ENCODE results near the gene DIPK1A. TPM values are rescaled to one million over a fixed set of nuclear protein-coding genes. Genes with fewer than 3 reads are reported as not detected.

The DIPK1A gene
- total RNA-seq, 1 experiment from 2014 or later, result 4.8 TPM

DNA sequence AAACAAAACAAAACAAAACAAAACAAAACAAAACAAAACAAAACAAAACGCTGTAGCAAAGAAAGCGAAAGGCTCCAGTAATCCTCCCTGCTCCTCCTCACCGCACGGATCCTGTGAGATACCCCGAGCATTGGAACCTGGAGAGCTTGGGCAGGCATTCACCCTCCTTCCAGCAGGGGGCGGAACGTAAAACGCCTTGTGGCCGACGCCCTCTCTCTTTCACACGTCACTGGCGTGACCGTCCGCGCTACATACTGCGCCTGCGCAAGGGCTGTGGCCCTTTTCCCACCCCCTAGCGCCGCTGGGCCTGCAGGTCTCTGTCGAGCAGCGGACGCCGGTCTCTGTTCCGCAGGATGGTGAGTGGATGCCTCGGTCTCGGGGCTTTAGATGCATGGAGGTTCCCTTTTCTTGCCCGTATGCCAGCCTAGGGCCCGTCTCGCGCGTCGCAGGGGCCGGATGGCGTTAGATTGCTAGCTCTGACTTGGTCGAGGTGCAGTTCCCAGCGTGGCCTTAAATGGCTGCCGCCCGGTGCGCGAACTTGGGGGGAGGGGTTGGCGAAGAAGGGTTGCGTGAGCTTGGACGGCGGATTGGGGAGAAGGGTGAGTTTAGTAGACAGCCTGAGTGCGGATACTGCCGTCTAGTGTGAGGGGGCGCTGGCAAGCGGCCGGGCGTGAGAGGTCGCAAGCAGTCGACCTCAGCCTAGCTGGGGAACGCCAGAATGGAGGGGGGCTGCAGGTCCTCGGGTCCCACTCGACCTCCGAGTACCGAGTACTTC lies 129.3 kb downstream of the DIPK1A start, which contains the start of gene RPL5 (continued):
- TF ChIP-seq, protein P1, sequence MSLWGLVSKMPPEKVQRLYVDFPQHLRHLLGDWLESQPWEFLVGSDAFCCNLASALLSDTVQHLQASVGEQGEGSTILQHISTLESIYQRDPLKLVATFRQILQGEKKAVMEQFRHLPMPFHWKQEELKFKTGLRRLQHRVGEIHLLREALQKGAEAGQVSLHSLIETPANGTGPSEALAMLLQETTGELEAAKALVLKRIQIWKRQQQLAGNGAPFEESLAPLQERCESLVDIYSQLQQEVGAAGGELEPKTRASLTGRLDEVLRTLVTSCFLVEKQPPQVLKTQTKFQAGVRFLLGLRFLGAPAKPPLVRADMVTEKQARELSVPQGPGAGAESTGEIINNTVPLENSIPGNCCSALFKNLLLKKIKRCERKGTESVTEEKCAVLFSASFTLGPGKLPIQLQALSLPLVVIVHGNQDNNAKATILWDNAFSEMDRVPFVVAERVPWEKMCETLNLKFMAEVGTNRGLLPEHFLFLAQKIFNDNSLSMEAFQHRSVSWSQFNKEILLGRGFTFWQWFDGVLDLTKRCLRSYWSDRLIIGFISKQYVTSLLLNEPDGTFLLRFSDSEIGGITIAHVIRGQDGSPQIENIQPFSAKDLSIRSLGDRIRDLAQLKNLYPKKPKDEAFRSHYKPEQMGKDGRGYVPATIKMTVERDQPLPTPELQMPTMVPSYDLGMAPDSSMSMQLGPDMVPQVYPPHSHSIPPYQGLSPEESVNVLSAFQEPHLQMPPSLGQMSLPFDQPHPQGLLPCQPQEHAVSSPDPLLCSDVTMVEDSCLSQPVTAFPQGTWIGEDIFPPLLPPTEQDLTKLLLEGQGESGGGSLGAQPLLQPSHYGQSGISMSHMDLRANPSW (CRISPR knock-in tag; conservative IDR thresholded peaks at IDR 0.05; ENCODE audit: low read depth), result no peak
- TF ChIP-seq ZNF317 (CRISPR knock-in tag; IDR thresholded peaks at IDR 0.05; ENCODE audit: borderline replicate concordance, low read depth) (no peak), ELF4 (CRISPR knock-in tag; IDR thresholded peaks at IDR 0.05; ENCODE audit: low read depth) (0 out of 2 replicates have a peak, but pooled peaks have one; percentile 33), TP53 (CRISPR knock-in tag; IDR thresholded peaks at IDR 0.05) (no peak; the same call in 1 of the 2 replicates), NR2C2 (CRISPR knock-in tag; IDR thresholded peaks at IDR 0.05) (no peak), OVOL2 (CRISPR knock-in tag; IDR thresholded peaks at IDR 0.05; ENCODE audit: borderline replicate concordance) (no peak), CBFB (CRISPR knock-in tag; IDR thresholded peaks at IDR 0.05; ENCODE audit: low read depth) (peak; percentile 89; the same call in 1 of the 2 replicates), SOX15 (CRISPR knock-in tag; IDR thresholded peaks at IDR 0.05) (no peak), PRRX2 (CRISPR knock-in tag; IDR thresholded peaks at IDR 0.05) (0 out of 2 replicates have a peak, but pooled peaks have one; percentile 70), ZBTB21 (CRISPR knock-in tag; IDR thresholded peaks at IDR 0.05; ENCODE audit: borderline replicate concordance) (peak; percentile 53; the same call in 1 of the 2 replicates), NFE2L1 (CRISPR knock-in tag; IDR thresholded peaks at IDR 0.05) (peak; percentile 56), GRHL2 (CRISPR knock-in tag; IDR thresholded peaks at IDR 0.05; ENCODE audit: insufficient replicate concordance, severe bottlenecking) (no peak), JUN (CRISPR knock-in tag; IDR thresholded peaks at IDR 0.05) (0 out of 2 replicates have a peak, but pooled peaks have one; percentile 86), TEAD1 (CRISPR knock-in tag; IDR thresholded peaks at IDR 0.05) (peak; percentile 96), ZNF263 (CRISPR knock-in tag; IDR thresholded peaks at IDR 0.05; ENCODE audit: low read depth) (no peak), ZNF121 (CRISPR knock-in tag; IDR thresholded peaks at IDR 0.05) (peak; percentile 8; the same call in 1 of the 2 replicates), FOXP1 (CRISPR knock-in tag; IDR thresholded peaks at IDR 0.05; ENCODE audit: borderline replicate concordance) (peak; percentile 95)
- TF ChIP-seq, protein P2, sequence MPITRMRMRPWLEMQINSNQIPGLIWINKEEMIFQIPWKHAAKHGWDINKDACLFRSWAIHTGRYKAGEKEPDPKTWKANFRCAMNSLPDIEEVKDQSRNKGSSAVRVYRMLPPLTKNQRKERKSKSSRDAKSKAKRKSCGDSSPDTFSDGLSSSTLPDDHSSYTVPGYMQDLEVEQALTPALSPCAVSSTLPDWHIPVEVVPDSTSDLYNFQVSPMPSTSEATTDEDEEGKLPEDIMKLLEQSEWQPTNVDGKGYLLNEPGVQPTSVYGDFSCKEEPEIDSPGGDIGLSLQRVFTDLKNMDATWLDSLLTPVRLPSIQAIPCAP (CRISPR knock-in tag; IDR thresholded peaks at IDR 0.05), result peak; percentile 67; the same call in 1 of the 2 replicates
- TF ChIP-seq, protein P3, sequence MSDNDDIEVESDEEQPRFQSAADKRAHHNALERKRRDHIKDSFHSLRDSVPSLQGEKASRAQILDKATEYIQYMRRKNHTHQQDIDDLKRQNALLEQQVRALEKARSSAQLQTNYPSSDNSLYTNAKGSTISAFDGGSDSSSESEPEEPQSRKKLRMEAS (CRISPR knock-in tag; IDR thresholded peaks at IDR 0.05), result peak; percentile 98
- TF ChIP-seq, protein P4, sequence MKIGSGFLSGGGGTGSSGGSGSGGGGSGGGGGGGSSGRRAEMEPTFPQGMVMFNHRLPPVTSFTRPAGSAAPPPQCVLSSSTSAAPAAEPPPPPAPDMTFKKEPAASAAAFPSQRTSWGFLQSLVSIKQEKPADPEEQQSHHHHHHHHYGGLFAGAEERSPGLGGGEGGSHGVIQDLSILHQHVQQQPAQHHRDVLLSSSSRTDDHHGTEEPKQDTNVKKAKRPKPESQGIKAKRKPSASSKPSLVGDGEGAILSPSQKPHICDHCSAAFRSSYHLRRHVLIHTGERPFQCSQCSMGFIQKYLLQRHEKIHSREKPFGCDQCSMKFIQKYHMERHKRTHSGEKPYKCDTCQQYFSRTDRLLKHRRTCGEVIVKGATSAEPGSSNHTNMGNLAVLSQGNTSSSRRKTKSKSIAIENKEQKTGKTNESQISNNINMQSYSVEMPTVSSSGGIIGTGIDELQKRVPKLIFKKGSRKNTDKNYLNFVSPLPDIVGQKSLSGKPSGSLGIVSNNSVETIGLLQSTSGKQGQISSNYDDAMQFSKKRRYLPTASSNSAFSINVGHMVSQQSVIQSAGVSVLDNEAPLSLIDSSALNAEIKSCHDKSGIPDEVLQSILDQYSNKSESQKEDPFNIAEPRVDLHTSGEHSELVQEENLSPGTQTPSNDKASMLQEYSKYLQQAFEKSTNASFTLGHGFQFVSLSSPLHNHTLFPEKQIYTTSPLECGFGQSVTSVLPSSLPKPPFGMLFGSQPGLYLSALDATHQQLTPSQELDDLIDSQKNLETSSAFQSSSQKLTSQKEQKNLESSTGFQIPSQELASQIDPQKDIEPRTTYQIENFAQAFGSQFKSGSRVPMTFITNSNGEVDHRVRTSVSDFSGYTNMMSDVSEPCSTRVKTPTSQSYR (CRISPR knock-in tag; IDR thresholded peaks at IDR 0.05), result peak; percentile 91; the same call in 1 of the 2 replicates
- TF ChIP-seq, protein P5, sequence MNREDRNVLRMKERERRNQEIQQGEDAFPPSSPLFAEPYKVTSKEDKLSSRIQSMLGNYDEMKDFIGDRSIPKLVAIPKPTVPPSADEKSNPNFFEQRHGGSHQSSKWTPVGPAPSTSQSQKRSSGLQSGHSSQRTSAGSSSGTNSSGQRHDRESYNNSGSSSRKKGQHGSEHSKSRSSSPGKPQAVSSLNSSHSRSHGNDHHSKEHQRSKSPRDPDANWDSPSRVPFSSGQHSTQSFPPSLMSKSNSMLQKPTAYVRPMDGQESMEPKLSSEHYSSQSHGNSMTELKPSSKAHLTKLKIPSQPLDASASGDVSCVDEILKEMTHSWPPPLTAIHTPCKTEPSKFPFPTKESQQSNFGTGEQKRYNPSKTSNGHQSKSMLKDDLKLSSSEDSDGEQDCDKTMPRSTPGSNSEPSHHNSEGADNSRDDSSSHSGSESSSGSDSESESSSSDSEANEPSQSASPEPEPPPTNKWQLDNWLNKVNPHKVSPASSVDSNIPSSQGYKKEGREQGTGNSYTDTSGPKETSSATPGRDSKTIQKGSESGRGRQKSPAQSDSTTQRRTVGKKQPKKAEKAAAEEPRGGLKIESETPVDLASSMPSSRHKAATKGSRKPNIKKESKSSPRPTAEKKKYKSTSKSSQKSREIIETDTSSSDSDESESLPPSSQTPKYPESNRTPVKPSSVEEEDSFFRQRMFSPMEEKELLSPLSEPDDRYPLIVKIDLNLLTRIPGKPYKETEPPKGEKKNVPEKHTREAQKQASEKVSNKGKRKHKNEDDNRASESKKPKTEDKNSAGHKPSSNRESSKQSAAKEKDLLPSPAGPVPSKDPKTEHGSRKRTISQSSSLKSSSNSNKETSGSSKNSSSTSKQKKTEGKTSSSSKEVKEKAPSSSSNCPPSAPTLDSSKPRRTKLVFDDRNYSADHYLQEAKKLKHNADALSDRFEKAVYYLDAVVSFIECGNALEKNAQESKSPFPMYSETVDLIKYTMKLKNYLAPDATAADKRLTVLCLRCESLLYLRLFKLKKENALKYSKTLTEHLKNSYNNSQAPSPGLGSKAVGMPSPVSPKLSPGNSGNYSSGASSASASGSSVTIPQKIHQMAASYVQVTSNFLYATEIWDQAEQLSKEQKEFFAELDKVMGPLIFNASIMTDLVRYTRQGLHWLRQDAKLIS (CRISPR knock-in tag; IDR thresholded peaks at IDR 0.05; ENCODE audit: borderline replicate concordance), result peak; percentile 66; the same call in 1 of the 2 replicates
- TF ChIP-seq, protein P6, sequence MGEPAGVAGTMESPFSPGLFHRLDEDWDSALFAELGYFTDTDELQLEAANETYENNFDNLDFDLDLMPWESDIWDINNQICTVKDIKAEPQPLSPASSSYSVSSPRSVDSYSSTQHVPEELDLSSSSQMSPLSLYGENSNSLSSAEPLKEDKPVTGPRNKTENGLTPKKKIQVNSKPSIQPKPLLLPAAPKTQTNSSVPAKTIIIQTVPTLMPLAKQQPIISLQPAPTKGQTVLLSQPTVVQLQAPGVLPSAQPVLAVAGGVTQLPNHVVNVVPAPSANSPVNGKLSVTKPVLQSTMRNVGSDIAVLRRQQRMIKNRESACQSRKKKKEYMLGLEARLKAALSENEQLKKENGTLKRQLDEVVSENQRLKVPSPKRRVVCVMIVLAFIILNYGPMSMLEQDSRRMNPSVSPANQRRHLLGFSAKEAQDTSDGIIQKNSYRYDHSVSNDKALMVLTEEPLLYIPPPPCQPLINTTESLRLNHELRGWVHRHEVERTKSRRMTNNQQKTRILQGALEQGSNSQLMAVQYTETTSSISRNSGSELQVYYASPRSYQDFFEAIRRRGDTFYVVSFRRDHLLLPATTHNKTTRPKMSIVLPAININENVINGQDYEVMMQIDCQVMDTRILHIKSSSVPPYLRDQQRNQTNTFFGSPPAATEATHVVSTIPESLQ (CRISPR knock-in tag; IDR thresholded peaks at IDR 0.05), result no peak
- TF ChIP-seq, protein P7, sequence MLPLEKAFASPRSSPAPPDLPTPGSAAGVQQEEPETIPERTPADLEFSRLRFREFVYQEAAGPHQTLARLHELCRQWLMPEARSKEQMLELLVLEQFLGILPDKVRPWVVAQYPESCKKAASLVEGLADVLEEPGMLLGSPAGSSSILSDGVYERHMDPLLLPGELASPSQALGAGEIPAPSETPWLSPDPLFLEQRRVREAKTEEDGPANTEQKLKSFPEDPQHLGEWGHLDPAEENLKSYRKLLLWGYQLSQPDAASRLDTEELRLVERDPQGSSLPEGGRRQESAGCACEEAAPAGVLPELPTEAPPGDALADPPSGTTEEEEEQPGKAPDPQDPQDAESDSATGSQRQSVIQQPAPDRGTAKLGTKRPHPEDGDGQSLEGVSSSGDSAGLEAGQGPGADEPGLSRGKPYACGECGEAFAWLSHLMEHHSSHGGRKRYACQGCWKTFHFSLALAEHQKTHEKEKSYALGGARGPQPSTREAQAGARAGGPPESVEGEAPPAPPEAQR (CRISPR knock-in tag; IDR thresholded peaks at IDR 0.05), result no peak
- TF ChIP-seq, protein P8, sequence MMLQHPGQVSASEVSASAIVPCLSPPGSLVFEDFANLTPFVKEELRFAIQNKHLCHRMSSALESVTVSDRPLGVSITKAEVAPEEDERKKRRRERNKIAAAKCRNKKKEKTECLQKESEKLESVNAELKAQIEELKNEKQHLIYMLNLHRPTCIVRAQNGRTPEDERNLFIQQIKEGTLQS (CRISPR knock-in tag; conservative IDR thresholded peaks at IDR 0.05), result no peak
